GM20431 (cell line): ENCODE results near the gene ADCY2.

Experiments used
- in situ Hi-C: fragments of 300-500 bp; cut with MseI, MboI; formaldehyde crosslinking; loops from one replicate; pipeline ENCODE4 v1.15.0; 2020; ENCODE audit warnings: low sequenced_read_pairs; ENCODE audit not compliant: unreplicated experiment

Gene ADCY2

DNA sequence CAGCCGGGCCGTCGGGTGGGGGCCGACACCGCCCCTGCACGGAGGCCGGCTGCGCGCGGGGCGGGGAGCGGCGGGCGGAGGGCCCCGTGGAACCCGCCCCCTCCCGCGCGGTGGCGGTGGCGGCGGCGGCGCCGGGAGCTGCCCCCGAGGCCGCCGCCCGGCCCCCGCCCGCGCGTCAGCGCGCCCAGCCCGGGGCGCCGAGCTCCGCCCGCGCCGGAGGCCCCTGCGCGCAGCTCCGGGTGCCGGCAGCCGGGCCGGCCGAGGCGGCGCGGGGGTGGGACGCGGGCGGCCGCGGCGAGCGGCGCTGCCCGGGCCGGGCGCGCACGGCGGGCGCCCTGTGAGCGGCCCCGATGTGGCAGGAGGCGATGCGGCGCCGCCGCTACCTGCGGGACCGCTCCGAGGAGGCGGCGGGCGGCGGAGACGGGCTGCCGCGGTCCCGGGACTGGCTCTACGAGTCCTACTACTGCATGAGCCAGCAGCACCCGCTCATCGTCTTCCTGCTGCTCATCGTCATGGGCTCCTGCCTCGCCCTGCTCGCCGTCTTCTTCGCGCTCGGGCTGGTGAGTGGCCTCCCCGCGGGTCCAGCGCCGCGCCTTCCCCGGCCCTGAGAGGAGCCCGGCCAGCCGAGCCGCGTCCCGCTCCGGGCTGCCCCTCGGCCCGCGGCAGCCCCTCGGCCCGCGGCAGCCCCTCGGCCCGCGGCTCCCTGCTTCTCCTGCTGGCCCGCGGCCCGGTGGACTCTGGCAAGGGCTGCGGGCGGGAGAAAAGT is at the start of gene ADCY2:
Gene ADCY2, plus strand, starts transcription at position 192 of the 766 bp plus-strand sequence. Its CDS starts 159 bp downstream, at position 351.
- in situ Hi-C loops: no loop called here

DNA sequence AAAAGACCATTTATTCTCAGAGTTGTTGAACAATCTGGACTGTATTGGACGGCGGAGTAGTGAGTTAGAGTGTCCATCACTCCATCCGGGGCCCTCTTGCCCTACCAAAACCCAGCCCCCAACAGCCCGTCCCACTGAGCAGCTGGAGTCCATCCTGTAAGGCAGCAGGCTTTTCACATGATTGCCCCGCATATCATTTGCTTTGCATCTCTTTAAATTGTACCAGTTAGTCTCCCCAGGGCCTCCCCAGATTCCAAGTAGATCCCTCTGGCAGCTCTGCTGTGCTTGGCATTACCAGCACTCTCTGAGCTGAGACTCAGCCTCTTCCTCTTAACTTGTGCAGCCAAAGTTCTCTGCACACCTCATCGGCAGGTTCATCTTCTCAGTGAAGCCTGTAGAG is 48.6 kb upstream of the ADCY2 start:
- in situ Hi-C loops: no loop called here

DNA sequence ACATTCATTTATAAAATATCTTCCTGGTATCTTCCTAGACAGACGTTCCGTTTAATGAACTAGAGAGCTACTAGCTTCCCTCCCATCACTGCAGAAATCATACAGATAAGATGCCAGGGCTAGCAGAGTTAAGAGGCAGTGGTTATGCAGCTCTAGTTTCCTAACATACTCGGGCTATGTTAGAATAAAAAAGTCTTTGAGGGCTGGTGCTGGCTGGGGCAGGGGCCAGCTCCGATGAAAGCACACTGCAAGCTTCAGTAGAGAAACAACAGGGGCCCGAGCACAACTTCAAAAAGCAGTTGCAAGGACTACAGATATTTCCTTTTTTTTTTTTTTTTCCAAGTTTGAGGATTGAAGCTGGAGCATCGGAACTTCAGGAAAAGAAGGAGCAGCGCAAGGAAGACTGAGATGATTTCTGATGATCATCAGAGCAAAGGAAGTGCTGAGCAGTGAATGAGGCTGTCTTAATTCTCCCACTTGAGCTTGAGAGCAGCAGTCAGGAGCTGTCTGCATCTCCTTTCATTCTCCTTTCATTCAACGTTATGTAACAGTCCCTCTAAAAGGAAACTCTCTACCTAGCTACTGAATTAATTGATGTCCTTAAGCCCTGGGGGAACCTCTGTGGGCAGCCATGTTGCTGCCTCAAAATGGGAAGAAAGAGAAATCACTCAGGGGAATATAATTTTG is 47.6 kb upstream of the ADCY2 start:
- in situ Hi-C loops: no loop called here

DNA sequence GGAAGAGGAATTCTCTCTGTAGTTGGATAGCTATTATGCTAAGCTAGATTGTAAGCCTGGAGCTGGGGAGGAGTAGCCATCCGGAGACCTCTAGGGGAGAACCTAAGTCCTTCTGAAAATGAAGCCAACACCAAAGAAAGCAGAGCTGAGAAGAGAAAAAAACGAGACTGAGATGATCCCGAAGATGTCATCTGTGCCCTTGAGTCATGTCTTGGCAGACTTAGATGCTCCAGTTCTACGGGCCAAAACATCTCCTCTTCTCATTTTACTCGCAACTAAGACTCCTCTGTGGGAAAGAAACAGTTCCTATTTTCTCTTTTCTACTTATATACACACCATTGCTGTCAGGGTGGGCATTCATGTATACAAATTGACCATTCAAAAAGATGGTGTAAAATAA is 34.3 kb upstream of the ADCY2 start:
- in situ Hi-C loops: no loop called here

DNA sequence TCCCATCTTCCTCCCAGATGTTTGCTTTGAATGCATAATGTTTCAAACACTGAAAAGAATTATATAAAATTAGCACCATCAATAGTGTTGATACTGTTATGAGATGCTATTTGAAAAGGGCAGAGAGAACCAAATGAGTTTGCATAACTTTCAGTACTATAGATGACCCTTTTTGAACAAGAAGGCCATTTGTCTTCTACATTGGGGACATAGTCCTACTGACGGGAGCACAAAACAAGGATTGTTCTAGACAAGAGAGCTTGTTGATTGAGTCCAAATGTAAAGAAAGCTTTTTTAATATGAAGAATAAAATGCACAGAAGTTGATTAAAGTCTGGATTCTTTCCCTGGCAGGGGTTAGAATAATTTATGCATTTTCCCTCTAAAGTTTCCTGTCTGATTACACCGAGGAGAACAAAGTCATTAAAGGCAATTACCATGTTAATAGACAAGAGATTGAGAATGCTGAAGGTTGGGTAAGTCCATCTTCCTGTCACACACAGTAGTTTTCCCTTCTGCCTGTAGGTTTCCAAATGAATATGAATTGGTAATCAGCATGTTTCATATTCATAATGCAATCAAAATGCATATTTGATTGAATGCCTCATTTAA is 32.8 kb upstream of the ADCY2 start:
- in situ Hi-C loops: no loop called here

DNA sequence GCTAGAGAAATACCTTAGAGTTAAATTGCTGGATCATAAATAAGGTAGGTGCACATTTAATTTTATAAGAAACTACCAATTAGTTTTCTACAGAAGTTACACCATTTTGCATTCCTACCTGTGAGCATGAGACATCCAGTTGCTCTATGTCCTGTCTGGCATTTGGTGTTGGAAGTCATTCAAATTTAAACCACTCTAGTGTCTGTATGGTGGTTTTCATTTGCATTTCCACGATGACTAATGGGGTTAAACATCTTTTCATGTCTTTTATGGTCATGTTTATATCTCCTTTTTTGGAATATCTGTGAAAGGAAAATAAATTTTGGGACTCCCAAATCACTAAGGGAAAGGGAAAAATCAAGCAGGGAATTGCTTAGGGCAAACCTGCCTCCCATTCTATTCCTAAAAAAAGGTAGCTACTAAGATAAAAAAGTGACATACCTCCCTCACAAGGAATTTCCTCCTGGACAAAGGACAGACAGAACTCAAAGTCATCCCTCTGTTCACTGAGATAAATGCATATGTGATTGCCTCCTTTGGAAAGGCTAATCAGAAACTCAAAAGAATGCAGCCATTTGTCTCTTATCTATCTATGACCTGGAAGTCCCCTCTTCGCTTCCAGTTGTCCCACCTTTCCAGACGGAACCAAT is 31.6 kb upstream of the ADCY2 start:
- in situ Hi-C loops: no loop called here

DNA sequence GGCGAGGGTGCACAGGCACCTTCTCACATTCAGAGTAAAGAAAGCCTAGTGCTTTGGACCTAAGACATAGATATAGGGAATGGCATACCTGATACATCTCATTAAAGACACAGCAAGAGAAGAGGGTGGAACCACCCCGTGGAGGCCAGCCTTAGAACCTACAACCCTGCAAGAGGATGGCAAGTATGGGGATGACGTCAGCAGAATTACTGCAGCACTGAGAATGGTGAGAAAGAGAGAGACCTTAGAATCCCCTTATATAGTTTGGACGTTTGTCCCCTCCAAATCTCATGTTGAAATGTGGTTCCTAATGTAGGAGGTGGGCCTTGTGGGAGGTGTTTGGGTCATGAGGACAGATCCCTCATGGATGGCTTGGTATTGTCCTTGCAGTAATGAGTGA is 28.2 kb upstream of the ADCY2 start:
- in situ Hi-C loops: no loop called here

DNA sequence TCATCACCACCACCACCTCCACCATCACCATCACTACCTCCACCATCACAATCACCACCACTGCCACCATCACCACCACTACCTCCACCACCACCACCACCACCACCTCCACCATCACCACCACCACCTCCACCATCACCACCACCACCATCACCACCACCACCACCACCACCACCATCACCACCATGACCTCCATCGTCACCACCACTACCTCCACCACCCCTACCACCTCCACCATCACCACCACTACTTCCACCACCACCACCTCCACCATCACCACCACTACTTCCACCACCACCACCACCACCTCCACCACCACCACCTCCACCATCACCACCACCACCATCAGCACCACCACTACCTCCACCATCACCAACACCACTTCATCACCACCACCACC is 23.5 kb upstream of the ADCY2 start:
- in situ Hi-C loops: no loop called here

DNA sequence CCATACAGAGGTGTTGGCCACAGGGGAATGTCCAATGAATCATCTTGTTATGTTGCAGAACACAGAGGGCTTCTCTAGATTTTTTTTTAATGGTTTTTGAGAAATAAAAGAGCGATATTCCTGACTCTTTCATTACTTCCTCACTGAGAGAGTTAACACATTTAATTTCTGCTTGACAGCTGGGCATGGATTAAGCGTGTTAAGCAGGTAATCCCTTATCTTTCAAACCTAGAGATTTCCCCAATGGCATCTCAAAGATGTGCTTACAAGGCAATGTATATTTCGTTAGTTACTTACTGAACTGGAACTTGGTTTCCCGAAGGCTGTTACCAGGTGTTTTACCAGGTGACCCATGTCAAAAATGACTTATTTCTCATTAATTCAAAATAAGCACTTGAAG is 21.8 kb upstream of the ADCY2 start:
- in situ Hi-C loops: no loop called here

DNA sequence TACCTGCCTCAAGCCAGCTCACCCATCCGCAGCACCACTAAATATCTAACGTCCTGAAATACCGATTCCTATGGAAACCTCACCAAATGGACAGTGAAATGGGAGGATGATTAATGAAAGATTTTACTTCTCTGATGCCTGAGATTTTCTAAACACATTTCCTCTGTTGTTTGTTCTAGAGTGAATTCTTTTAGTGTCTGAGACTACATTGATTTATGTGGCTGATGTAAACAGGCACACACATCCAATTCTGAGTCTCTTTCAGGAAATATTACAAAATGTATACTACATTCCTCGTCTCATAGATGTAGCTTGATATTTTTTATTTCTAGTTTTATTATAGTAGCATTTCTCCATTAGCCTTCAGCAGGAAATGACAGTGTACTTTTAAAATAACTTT is 20.5 kb upstream of the ADCY2 start:
- in situ Hi-C loops: no loop called here

DNA sequence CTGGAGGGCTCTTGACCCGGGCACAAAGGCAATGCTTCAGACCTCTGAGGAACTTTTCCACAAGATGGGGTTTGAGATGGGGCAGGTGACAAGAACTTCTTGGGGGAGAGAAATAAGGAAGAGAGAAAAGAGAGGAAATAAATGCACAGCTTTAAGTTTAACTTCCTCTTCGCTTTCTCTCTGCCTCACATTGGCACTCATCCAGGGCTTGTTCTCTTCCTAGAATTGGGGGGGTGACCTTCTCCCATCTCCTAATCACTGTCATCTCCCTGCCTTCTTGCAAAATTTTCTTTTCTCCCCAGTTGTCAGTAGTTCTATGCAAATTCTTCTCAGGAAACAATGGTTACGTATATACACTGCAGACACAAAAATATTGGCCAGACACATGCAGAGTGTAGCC is 19.1 kb upstream of the ADCY2 start:
- in situ Hi-C loops: no loop called here

DNA sequence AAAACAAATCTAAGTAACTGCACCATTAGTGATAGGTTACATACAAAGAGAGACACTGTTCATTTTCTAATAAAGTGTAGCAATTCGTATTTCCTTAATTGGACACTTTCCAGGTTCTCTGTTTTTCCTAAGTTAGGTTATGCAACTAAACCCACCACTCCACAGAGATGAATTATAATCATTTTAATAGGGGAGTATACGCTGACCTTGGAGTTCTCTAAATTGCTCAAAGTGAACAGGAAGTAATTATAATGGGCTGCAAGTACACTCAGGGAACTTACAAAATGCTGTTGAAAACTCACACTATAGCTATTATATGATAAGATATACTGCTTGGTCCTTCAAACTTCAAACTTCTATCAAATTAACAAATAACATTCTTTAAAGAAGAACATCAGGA is 18.2 kb upstream of the ADCY2 start:
- in situ Hi-C loops: no loop called here

DNA sequence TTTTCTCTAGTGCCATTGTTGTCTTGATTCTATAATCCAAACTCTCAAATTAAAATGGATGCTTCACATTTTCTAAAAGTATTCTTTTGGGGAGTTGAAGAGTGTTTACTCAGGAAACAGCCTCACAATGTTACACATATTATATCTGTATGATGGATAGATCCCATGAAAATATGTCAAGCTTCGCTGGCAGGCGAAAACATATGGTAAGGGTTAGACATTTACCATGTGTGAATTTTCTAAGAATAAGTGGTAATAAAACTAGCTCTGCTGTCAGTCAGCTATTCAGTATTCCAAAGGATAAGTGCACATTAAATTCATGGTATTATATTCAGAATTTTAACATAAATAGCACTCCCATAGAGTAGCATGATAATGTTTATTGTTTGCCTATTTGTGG is 13.3 kb upstream of the ADCY2 start:
- in situ Hi-C loops: no loop called here

DNA sequence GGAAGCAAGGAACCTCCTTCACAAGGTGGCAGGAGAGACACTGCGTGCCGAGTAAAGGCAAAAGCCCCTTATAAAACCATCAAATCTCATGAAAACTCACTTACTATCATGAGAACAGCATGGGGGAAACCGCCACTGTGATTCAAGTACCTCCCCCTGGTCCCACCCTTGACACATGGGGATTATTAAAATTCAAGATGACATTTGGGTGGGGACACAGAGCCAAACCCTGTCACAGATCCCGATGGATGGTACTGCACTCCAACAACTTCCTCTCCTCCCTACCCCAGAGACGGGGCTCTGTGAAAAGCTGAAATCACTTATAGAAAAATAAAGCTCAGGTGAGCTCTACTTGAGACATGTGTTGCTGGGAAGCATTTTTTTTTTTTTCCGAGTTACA is 10.3 kb upstream of the ADCY2 start:
- in situ Hi-C loops: no loop called here

DNA sequence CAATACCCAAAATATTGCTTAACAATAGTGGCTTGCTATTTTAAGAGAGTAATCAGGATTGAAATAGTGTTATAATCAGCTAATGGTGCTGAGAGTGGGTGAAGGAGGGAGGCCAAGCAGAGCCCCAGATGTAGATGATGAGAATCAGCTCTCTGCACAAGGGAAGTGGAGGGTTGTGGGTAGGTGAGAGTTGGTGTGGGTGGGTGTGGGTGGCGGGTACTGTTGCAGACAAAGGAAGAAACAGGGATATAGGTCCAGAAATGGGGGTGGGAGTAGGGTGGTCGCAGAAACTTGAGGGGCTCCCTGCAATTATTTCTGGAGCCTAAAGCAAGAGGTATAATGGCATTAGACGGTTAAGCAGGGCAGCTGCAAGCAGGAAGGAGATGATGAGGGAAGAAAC is 7.4 kb upstream of the ADCY2 start:
- in situ Hi-C loops: no loop called here

DNA sequence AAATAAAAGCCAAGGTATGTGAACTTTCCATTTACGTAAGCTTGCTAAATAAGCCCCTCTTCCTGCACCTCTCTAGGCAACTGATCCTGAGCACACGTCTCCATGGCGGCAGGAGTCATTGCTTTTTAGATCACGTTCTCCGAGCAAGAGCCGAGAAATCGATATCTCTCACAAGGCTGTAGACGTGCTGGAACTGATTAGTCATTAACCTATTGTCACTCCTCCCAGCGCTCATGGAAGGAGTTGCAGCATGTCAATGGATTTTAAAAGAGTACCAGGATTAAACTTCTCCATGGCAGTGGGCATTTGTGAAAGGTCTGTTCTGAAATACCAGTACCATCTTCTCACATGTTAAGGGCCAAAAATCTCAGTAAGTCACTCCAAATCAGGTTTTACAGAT is 4.7 kb upstream of the ADCY2 start:
- in situ Hi-C loops: no loop called here

DNA sequence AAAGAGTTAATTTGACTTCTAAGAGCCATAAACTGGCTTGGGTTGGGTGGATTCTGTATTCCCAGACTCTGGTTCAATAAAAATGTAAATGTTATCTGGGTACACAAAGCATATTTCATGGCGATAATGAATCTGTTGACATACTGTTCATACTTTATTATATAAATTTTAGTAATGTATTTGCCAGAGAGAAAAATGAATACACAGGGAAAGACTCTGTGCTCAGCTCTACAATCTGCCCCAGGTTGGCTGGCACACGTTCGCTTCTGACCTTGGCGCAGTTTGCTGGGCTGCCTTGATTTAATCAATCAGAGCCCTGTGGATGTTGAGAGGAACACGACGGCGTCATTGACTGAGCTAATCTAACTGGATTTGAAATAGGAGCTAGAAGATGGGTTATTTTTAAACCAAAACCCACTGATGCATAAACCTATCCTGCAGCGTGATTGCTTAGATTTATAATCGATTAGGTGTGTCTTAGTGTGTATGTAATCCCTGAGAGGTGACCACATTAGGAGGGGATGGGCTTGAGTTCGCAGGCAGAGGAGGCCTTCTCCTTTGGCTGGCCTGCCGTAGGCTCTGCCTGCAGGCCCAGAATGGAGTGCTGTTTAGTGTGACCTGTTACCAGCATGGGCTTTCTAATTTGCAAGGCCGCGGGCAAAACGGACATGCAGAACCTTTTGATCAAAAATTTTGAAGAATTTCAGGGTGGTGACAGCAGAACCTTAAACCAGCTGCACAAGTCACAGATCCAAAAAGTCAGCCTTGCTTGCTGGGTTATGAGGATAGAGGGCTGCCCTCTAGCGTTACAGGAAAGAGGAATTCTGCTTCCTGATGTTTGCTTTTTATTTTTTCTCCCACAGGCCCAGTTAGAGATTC is 3.9 kb upstream of the ADCY2 start:
- in situ Hi-C loops: no loop called here

DNA sequence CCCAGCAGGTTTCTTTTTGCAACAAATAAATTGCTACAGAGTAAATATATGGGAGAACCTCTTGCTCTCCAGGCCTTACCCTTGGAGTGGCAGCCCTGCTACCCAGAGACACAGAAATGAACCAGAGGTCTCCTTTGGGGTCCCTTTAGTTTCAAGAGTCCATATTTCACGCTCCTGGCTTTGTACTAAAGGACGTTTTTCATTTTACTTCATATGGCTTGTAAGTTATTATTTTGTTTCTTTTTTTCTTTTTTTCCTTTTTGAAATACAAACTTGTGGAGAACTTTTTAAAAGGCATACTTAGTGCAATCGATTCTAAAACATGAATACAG is 3.3 kb upstream of the ADCY2 start:
- in situ Hi-C loops: no loop called here

DNA sequence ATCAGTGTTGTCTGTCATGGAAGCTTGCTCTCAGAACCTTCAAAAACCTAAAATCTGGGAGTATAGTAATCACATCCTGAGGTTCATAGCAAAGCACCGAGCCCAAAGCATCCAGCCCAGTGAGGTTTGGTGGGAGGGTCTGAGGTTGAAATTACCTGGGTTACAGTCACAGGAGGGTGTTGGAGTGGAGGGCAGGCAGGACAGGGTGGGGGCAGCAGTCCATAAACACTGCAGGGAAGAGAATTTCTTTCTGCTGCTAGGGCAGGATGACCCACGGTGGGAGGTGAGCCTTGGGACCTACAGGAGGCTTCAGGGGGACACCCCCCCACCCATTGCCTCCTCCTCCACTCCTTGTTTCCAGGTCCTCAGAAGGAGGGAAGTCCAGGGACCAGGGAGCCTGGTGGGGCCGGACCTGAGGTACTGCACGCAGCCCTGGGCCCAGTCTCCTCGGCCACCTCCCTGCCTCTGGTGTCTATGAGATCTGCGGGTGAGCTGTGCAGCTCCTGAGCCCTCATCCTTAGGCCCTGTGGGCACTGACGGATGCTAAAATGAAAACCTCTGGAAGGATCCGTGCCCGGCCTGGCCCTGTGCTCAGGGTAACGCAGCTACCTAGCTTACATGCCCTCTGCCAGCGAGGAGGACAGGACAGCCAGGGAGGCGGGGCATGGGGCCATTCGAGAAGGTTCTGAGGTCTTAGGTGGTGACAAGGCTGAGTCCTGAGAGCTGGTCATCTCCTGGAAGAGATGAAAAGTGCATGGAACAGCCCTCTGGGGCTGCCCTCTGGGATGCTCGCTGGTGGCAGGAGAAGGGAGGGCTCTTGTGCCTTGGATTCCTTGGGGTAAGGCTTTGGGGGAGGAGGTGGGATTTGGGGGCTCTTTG is 1.8 kb upstream of the ADCY2 start:
- in situ Hi-C loops: no loop called here
